Bronchial smooth muscle cell (primary cell): ENCODE measurements around the gene CDCA4. TPM values are rescaled to one million over a fixed set of nuclear protein-coding genes. Genes with fewer than 3 reads are reported as not detected.

Source experiments
- total RNA-seq: library from RNA; depleted of rRNA; stranded (reverse); fragments of >200 nt; gene quantifications from 2 replicates; pipeline ENCODE4 v1.2.1, GENCODE V29; 2014

CDCA4 gene
- total RNA-seq = 7.3 and 8.9 TPM in 2 replicates

DNA sequence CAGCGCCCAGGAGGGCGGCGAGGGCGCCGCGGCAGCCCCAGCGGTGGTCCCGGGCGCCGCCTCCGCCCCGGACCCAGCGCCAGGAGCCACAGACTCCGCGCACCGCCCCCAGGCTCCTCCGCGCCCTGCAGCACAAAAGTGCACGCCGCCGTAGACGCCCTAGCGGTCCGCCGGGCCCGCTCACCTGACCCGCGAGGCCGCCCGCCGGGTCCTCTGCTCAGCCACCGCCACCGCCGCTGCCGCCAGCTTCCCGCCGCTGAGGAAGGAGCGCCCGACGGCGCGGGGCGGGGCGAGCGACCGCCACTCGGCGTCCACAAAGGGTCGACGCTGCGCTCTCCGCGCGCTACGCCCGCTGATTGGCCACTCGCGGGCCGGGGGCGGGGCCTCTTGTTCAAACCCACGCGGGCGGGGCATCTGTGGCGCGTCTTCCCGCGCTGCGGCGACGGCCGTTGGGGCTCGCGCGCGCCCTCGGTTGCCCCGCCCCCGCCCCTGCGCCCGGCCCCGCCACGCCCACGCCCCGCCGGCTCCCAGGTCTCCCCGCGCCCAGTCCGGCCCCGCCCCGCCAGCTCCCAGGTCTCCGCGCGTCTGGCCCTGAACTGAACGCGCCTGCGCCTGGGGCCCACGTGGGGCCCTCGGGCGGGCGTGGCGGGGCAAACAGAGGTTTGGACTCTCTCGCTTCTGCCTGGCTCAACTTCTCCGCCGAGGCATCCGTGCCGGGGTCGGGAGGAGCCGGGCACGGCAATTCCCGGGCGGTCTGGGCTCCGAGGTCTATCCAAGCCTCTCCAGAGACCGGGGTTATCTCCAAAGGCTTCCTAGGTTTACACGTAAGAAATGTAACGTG, at the start of gene CDCA4:
Gene CDCA4, minus strand, starts transcription at position 269 of the 841 bp plus-strand sequence. CDS start 9,154 bp downstream, outside the sequence.

DNA sequence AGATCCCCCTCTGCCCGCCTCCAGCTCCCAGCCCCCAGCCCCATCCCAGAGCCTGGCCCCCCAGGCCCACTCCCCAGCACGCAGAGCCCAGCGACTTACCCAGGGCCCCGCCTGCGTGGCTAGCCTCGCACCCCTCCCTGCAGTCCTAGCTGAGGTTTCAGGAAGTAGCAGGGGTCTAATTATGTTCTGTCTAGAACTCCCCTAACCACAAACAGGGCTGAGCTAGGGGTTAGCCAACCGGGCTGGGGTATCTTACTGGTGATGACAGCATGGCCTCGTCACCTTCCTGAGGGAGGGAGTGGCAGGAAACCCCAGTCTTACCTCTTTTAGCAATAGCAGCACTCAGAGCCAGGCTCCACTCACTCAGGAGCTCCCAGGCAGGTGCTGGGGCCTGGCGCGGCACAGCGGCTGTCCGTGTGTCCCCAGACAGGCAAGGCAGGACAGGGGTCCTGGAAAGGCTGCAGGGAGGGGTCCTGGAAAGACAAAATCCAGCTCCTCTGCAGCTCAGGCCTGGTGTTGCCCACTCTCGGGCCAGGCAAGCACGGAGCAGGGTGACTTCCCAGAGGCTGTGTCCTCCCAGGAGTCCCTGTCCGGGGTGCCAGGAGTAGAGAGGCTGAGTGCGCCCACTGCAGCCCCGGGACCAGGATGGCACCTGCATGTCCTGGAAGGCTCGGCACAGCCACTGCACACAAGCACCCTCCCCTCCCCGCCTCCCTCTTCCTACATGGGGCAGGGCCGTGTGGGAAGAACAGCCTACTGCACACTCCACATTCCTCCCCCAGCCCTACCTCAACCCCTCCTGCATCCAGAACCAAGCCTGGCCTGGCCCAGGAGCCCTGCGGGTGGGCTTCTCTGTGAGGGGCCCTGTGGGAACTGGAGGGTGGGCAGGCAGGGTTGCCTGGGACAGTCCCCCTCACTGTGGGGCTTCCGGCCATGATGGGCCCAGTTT, 44.7 kb upstream of the CDCA4 start, which contains the start of gene GPR132:
Gene GPR132, minus strand, starts transcription at position 151 of the 949 bp plus-strand sequence. CDS start 10,010 bp downstream, outside the sequence.

DNA sequence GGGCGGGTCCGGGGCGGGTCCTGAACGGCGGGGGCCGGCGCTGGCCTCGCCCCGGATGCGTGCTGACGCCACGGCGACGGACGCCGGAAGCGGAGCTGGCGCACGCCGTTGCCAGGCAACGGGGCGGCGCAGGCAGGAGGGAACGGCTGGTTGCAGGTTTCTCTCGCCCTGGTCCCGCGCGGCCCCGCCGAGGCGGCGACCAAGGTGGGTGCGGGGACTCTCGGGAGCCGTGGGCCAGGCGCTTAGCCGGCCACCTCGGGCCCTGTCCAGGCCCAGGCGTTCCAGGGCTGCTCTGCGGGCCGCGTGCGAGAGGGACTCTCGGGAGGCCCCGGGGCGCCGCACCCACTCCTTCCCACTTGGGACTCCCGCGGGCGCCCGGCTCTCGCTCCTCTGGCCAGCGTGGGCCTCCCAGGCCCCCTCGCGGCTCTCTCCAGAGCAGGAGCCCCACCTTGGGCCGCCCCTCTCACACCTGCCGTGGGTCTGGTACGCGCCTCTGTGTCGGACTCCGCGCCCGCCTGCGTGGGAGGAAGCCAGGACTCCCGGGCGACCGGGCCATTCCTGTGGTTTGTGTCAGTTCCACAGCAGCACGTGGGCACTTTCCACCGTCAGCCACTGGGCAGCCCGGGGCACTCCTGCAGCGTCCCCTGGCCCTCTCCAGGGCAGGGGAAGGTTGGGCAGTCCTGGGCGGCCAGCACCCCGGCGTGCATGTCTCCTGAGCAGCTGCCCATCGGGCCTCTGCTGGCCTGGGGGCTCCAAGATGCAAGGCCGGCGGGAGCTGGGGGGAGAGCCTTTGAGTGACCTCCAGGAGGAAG, 35.0 kb downstream of the CDCA4 start, which contains the start of gene CLBA1:
Gene CLBA1, plus strand, starts transcription at position 114 of the 812 bp plus-strand sequence. Its CDS starts 644 bp downstream, at position 758.

DNA sequence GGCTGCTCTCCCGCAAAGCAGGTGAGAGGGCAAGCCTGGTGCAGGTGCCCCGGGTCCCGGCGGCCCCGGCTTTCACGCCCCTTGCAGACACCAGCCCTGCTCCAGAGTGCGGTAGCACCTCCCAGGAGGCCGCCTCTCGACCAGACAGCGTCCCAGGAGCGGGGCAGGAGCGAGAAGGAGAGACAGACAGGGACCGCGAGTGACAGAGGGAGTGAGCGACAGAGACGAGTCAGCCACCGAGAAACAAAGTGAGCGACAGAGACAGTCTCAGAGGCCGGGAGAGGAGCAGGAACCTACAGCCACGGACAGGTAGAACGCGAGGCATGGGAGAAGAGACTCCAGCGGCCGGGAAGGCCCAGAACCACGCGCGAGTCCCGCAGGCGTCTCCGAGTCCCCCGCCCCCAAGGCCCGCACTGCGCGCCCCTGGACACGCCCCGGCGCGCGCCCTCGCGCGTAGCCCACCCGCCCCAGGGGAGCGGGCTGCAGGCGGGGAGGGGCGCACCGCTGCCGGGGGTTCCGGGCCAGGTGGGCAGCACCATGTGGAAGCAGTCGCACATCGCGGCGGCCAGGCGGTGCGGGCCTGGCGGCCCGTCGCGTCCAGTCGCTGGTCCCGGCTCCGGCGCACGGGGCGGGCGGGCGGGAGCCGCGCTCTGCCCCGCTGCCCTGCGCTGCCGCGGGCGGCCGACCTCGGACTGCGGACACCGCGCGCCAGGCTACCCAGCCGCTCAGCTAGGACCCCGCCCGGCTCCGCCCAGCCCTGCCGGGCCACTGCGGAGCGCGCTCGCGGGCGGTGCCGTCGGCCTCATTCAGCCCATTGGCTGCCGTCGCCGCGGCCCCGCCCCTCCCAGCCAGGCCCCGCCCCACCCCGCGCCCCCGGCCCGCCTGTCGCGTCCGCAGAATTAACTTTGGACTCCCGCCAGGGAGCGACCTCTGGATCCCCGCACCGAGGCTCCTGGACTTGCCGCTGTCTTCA, 42.9 kb downstream of the CDCA4 start, which contains the start of gene AHNAK2:
Gene AHNAK2, minus strand, starts transcription at position 694 of the 973 bp plus-strand sequence. Its CDS starts 137 bp downstream, at position 557.

Other genes starting within 250 kb of the CDCA4 start
- gene AKT1, start 225.3 kb downstream of the CDCA4 start, total RNA-seq = 144 and 170 TPM in 2 replicates
- 1.5 and 2.2 TPM in 2 replicates for gene ZBTB42, start 220.0 kb downstream of the CDCA4 start, total RNA-seq
- 7.1 and 8.2 TPM in 2 replicates for gene CEP170B, start 155.8 kb downstream of the CDCA4 start, total RNA-seq
- under 0.01 and 0.09 TPM in 2 replicates for gene PLD4, start 96.2 kb downstream of the CDCA4 start, total RNA-seq
- gene AHNAK2, start 42.7 kb downstream of the CDCA4 start, total RNA-seq = 137 and 171 TPM in 2 replicates
- gene CLBA1, start 35.3 kb downstream of the CDCA4 start, total RNA-seq = 5.8 and 6.7 TPM in 2 replicates
- gene GPR132, start 44.3 kb upstream of the CDCA4 start, total RNA-seq = 0.32 and 1.0 TPM in 2 replicates
- gene JAG2, start 147.7 kb upstream of the CDCA4 start, total RNA-seq = 2.4 and 2.7 TPM in 2 replicates
- gene NUDT14, start 160.2 kb upstream of the CDCA4 start, total RNA-seq = 8.3 and 22.7 TPM in 2 replicates
- gene BTBD6, start 227.4 kb upstream of the CDCA4 start, total RNA-seq = 38.9 and 42.6 TPM in 2 replicates